Left lobe of liver (tissue), 2 donors: ENCODE results near the gene RIPK4. TPM values are rescaled to one million over a fixed set of nuclear protein-coding genes. Genes with fewer than 3 reads are reported as not detected.
"Not testable (repeated sequence)": the region's sequence is repeated elsewhere in the genome, so short reads cannot be mapped to it uniquely, and the experiment has no call there.

Experiments
- ATAC-seq: fragments of 200-7000 bp; cut with Tn5 transposase; one replicate; pipeline ENCODE4 v1.9.1; 2020; ENCODE audit warnings: mild to moderate bottlenecking, moderate library complexity
- DNase-seq: peaks from one replicate; pipeline ENCODE4 v3.0.0-alpha.2; 2020; ENCODE audit warnings: low spot score
- total RNA-seq: library from RNA; stranded (reverse); gene quantifications from one replicate; pipeline ENCODE4 v1.2.1, GENCODE V29; 2021
- donor health status: DM: no; HTN: no; CAD: no; lungs with moderate emphysema.
- donor health status: DM: no; HTN: yes; CAD: no.

Gene RIPK4
- total RNA-seq, 1 donor from 2014 or later = 8.2 TPM

DNA sequence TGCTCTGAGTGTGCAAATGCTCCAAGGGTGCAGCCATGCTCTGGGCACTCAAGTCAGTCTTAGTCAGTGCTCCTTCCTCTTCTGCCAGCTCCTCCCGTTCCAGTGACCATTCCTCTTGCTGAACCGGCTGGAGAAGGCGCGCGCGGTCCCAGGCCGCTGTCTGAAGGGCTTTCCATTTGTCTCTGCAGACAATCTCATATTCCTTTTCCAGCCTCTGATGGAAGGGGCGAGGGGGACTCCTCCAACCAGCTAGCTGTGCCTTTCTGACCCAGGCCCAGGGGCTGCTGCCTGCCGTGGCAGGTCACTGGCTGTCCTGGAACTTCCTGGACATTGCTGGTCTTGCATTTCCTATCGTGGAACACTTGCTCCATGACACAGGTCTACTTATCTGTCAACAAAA lies 67.5 kb downstream of the RIPK4 start:
- no peak for ATAC-seq
- no peak for DNase-seq

GRCh38 chr21:41698071-41698470 lies 68.8 kb downstream of the RIPK4 start:
- no peak for ATAC-seq

GRCh38 chr21:41695513-41695912 lies 71.3 kb downstream of the RIPK4 start:
- no peak for ATAC-seq
- DNase-seq = no peak

More at GRCh38 chr21:41698071-41698470, 68.8 kb downstream of the RIPK4 start:
- no peak for DNase-seq

GRCh38 chr21:41694042-41694441 lies 72.8 kb downstream of the RIPK4 start:
- ATAC-seq, DNase-seq: not testable (repeated sequence)

DNA sequence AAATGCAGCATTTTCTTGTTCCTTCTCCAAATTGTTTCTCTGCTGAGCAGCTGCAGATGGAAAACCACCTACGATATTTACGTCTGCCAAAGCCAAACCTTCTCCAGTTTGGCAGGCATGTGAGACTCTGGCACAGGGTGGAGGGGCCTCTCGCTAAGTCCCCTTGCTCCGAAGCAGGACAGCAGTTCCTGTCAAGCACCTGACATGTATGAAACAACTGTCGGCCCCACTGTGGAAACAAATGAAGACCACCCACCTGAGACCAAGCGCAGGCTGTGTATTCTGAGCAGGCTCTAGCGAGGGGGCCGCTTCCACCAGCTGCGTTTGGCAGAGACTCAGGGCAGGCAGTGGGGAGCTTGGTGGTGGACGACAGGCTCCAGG lies 74.7 kb downstream of the RIPK4 start:
- ATAC-seq = no peak
- DNase-seq = no peak

- no peak for ATAC-seq
- DNase-seq = no peak
Observed at GRCh38 chr21:41691205-41692184, 75.4 kb downstream of the RIPK4 start.

Other genes with a start within 250 kb of the RIPK4 start
- gene PRDM15, start 112.3 kb upstream of the RIPK4 start, total RNA-seq = 3.2 TPM
- 10.5 TPM for gene C2CD2, start 187.0 kb upstream of the RIPK4 start, total RNA-seq
- 4.2 TPM for gene ZBTB21, start 243.3 kb upstream of the RIPK4 start, total RNA-seq